ENCODE measurements around the gene SPEF2. TPM values are rescaled to one million over a fixed set of nuclear protein-coding genes. Genes with fewer than 3 reads are reported as not detected.

The SPEF2 gene
- polyA plus RNA-seq, 1 donor from 2014 or later: 18.5 TPM

DNA sequence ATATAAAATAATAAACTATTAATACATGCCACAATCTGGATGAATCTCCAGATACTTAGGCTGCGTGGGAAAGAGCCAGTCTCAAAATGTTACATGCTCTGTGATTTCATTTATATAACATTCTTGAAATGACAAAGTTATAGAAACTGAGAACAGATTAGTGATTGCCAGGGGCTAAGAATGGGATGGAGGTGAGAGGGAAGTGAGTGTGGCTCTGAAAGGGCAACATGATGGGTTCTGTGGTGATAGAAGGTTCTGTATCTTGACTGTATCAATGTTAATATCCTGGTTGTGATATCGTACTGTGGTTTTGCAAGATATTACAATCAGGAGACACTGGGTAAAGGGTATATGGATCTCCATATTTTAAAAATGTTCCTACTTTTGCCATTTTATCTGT is 50.7 kb downstream of the SPEF2 start:
- Histone ChIP-seq H4K20me1 (ENCODE audit: insufficient read depth) (no peaks in the 10 kb centered on the region), H3K9me2 (ENCODE audit: insufficient read depth, low read length) (no peaks in the 10 kb centered on the region), H3K9me3 (ENCODE audit: low read length) (no peaks in the 10 kb centered on the region), H3K27ac (ENCODE audit: low read length) (no peak overlapping the region), H2AFZ (ENCODE audit: low read depth, low read length) (no peak overlapping the region), H3K4me3 (ENCODE audit: low read length) (no peak overlapping the region), H3K79me2 (replicated peaks; ENCODE audit: insufficient read depth, low read length) (no peaks in the 10 kb centered on the region), H3F3A (ENCODE audit: insufficient read depth, low read length, poor library complexity, severe bottlenecking) (no peaks in the 10 kb centered on the region), H3K36me3 (ENCODE audit: insufficient read depth, low read length) (no peaks in the 10 kb centered on the region), H3K4me2 (ENCODE audit: low read length) (no peak overlapping the region), H3K27me3 (ENCODE audit: insufficient read depth, low read depth, low read length) (no peaks in the 10 kb centered on the region), H3K9ac (ENCODE audit: low read length) (no peak overlapping the region)
- TF ChIP-seq, protein P1, sequence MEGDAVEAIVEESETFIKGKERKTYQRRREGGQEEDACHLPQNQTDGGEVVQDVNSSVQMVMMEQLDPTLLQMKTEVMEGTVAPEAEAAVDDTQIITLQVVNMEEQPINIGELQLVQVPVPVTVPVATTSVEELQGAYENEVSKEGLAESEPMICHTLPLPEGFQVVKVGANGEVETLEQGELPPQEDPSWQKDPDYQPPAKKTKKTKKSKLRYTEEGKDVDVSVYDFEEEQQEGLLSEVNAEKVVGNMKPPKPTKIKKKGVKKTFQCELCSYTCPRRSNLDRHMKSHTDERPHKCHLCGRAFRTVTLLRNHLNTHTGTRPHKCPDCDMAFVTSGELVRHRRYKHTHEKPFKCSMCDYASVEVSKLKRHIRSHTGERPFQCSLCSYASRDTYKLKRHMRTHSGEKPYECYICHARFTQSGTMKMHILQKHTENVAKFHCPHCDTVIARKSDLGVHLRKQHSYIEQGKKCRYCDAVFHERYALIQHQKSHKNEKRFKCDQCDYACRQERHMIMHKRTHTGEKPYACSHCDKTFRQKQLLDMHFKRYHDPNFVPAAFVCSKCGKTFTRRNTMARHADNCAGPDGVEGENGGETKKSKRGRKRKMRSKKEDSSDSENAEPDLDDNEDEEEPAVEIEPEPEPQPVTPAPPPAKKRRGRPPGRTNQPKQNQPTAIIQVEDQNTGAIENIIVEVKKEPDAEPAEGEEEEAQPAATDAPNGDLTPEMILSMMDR (IDR thresholded peaks at IDR 0.05; ENCODE audit: poor library complexity, severe bottlenecking): no peak
- TF ChIP-seq EZH2 (IDR thresholded peaks at IDR 0.05; ENCODE audit: borderline replicate concordance, insufficient read depth, low read length, poor library complexity, severe bottlenecking): no peak
- TF ChIP-seq, protein P2, sequence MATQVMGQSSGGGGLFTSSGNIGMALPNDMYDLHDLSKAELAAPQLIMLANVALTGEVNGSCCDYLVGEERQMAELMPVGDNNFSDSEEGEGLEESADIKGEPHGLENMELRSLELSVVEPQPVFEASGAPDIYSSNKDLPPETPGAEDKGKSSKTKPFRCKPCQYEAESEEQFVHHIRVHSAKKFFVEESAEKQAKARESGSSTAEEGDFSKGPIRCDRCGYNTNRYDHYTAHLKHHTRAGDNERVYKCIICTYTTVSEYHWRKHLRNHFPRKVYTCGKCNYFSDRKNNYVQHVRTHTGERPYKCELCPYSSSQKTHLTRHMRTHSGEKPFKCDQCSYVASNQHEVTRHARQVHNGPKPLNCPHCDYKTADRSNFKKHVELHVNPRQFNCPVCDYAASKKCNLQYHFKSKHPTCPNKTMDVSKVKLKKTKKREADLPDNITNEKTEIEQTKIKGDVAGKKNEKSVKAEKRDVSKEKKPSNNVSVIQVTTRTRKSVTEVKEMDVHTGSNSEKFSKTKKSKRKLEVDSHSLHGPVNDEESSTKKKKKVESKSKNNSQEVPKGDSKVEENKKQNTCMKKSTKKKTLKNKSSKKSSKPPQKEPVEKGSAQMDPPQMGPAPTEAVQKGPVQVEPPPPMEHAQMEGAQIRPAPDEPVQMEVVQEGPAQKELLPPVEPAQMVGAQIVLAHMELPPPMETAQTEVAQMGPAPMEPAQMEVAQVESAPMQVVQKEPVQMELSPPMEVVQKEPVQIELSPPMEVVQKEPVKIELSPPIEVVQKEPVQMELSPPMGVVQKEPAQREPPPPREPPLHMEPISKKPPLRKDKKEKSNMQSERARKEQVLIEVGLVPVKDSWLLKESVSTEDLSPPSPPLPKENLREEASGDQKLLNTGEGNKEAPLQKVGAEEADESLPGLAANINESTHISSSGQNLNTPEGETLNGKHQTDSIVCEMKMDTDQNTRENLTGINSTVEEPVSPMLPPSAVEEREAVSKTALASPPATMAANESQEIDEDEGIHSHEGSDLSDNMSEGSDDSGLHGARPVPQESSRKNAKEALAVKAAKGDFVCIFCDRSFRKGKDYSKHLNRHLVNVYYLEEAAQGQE (IDR thresholded peaks at IDR 0.05; ENCODE audit: borderline replicate concordance): no peak
- no peak for TF ChIP-seq RAD21 (conservative IDR thresholded peaks at IDR 0.05)
- TF ChIP-seq TAF1 (IDR thresholded peaks at IDR 0.05; ENCODE audit: low read depth): no peak
- TF ChIP-seq SMC3 (conservative IDR thresholded peaks at IDR 0.05; ENCODE audit: poor library complexity): no peak
- no peak for TF ChIP-seq MXI1 (conservative IDR thresholded peaks at IDR 0.05; ENCODE audit: poor library complexity, severe bottlenecking)
- TF ChIP-seq EP300 (conservative IDR thresholded peaks at IDR 0.05; ENCODE audit: poor library complexity, severe bottlenecking): no peak
- no peak for TF ChIP-seq POLR2AphosphoS5 (IDR thresholded peaks at IDR 0.05)

DNA sequence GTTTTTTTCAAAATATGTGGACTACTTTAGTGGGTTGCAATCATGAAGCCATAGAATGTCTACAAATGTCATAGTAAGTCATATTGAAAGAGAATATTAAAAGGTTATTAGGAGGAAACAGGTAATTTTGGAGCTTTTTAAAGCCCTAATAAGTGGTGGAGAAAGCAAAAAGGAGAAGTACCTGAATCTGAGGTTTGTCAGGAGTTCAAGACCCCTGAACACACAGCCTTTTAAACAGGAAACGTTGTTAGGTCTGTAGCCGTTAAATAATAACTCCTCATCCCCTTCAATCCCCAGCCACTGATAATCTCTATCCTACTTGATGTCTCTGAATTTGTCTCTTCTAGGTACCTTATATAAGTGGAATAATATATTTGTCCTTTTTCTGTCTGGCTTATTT is 51.1 kb downstream of the SPEF2 start:
- Histone ChIP-seq H4K20me1 (ENCODE audit: insufficient read depth) (no peaks in the 10 kb centered on the region), H3F3A (ENCODE audit: insufficient read depth, low read length, poor library complexity, severe bottlenecking) (no peaks in the 10 kb centered on the region), H3K9me2 (ENCODE audit: insufficient read depth, low read length) (no peaks in the 10 kb centered on the region), H3K9me3 (ENCODE audit: low read length) (no peaks in the 10 kb centered on the region), H2AFZ (ENCODE audit: low read depth, low read length) (no peak overlapping the region), H3K36me3 (ENCODE audit: insufficient read depth, low read length) (no peaks in the 10 kb centered on the region), H3K27me3 (ENCODE audit: insufficient read depth, low read depth, low read length) (no peaks in the 10 kb centered on the region), H3K4me3 (ENCODE audit: low read length) (no peak overlapping the region), H3K27ac (ENCODE audit: low read length) (no peak overlapping the region), H3K79me2 (replicated peaks; ENCODE audit: insufficient read depth, low read length) (no peaks in the 10 kb centered on the region), H3K9ac (ENCODE audit: low read length) (no peak overlapping the region), H3K4me2 (ENCODE audit: low read length) (no peak overlapping the region)
- TF ChIP-seq RAD21 (conservative IDR thresholded peaks at IDR 0.05) (no peak), SMC3 (conservative IDR thresholded peaks at IDR 0.05; ENCODE audit: poor library complexity) (no peak), MXI1 (conservative IDR thresholded peaks at IDR 0.05; ENCODE audit: poor library complexity, severe bottlenecking) (no peak), POLR2AphosphoS5 (IDR thresholded peaks at IDR 0.05) (no peak), TAF1 (IDR thresholded peaks at IDR 0.05; ENCODE audit: low read depth) (no peak), EP300 (conservative IDR thresholded peaks at IDR 0.05; ENCODE audit: poor library complexity, severe bottlenecking) (no peak), EZH2 (IDR thresholded peaks at IDR 0.05; ENCODE audit: borderline replicate concordance, insufficient read depth, low read length, poor library complexity, severe bottlenecking) (no peak)
- TF ChIP-seq, protein P1 (IDR thresholded peaks at IDR 0.05; ENCODE audit: poor library complexity, severe bottlenecking): no peak
- TF ChIP-seq, protein P2 (IDR thresholded peaks at IDR 0.05; ENCODE audit: borderline replicate concordance): no peak

Measured in neural cell (in vitro differentiated cells).